HCT116 (cell line): ENCODE measurements around the gene MYEOV. TPM values are rescaled to one million over a fixed set of nuclear protein-coding genes. Genes with fewer than 3 reads are reported as not detected.
A peak's percentile ranks its signal among the peaks of the same experiment; 100 is the strongest.

Source experiments
- ATAC-seq: fragments of 200-7000 bp; cut with Tn5 transposase; 2 replicates; pipeline ENCODE4 v1.9.1; 2020; ENCODE audit warnings: mild to moderate bottlenecking, moderate library complexity
- BruUV-seq: library from RNA; stranded (reverse); fragments of 400-500 nt; replicated peaks from 2 replicates; lab custom pipeline; 2021; lab: Mats Ljungman, UMichigan
- CTCF ChIA-PET: fragments of 300-600 bp; sonication (Branson Sonifier 250); formaldehyde crosslinking; loops from one replicate; lab custom pipeline; 2021; ENCODE audit warnings: antibody characterized with exemption; lab: Charles Lee
- POLR2A ChIA-PET: fragments of 300-600, 350-600 bp; sonication (Branson Sonifier 250); formaldehyde crosslinking; loops from one replicate; lab custom pipeline; 2021; ENCODE audit warnings: antibody characterized with exemption; lab: Charles Lee
- RAD21 ChIA-PET, 2 experiments: fragments of 300-600 bp; sonication (Branson Sonifier 250); formaldehyde crosslinking; loops; one replicate each; lab custom pipeline; 2023; ENCODE audit warnings: low total read pairs in 2 of 2; ENCODE audit not compliant: uncharacterized antibody in 2 of 2, unreplicated experiment in 2 of 2, low non-redundant PET in 1 of 2; lab: Charles Lee
- DNase-seq: peaks from one replicate; pipeline ENCODE4 v3.0.0-alpha.2; 2010; ENCODE audit warnings: low read depth, low spot score
- H2AFZ ChIP-seq: fragments of 200-600 bp; shearing (Covaris generic), sonication (generic); 2 replicates; pipeline ENCODE4 v1.6.1; 2017; ENCODE audit warnings: low read depth, mixed run types, mixed read lengths, antibody characterized with exemption, low read length; ENCODE audit not compliant: poor library complexity, severe bottlenecking
- H3K27ac ChIP-seq: 2 replicates; pipeline ENCODE4 v1.5.1; 2012; ENCODE audit warnings: low read depth, low read length
- H3K27me3 ChIP-seq: fragments of 200-600 bp; sonication (generic); 2 replicates; pipeline ENCODE4 v1.6.1; 2016; ENCODE audit warnings: mixed run types, low read length, mixed read lengths; ENCODE audit not compliant: insufficient read depth
- H3K36me3 ChIP-seq, 2 experiments: fragments of 200-500 bp in 1 of 2; fragments of 200-600 bp in 1 of 2; sonication (Bioruptor generic) in 1 of 2; sonication (generic) in 1 of 2; 2 replicates each; pipeline versions ENCODE4 v1.5.1 to v1.6.1; 2014 to 2016; ENCODE audit warnings: low read length in 2 of 2, inconsistent platforms in 1 of 2, mixed read lengths in 1 of 2, mixed run types in 1 of 2; ENCODE audit not compliant: insufficient read depth in 2 of 2, control insufficient read depth in 1 of 2
- H3K4me1 ChIP-seq, 2 experiments: fragments of 200-600 bp in 1 of 2; sonication (generic) in 1 of 2; 2 replicates each; pipeline versions ENCODE4 v1.5.1 to v1.6.1; 2012 to 2017; ENCODE audit warnings: low read length in 2 of 2, inconsistent platforms in 1 of 2, mild to moderate bottlenecking in 1 of 2, mixed read lengths in 1 of 2, mixed run types in 1 of 2, moderate library complexity in 1 of 2; ENCODE audit not compliant: insufficient read depth in 2 of 2, control insufficient read depth in 1 of 2
- H3K4me2 ChIP-seq: fragments of 200-600 bp; sonication (generic); 2 replicates; pipeline ENCODE4 v1.6.1; 2017; ENCODE audit warnings: mixed run types, low read length, mixed read lengths
- H3K4me3 ChIP-seq, 2 experiments: fragments of 200-600 bp in 1 of 2; sonication (generic) in 1 of 2; replicated peaks in 1 of 2; 2 replicates each; pipeline ENCODE4 v1.5.1; 2011 to 2016; ENCODE audit warnings: low read length in 2 of 2, control low read depth in 1 of 2, low read depth in 1 of 2, mild to moderate bottlenecking in 1 of 2, mixed read lengths in 1 of 2, mixed run types in 1 of 2
- H3K79me2 ChIP-seq: fragments of 200-600 bp; sonication (generic); 2 replicates; pipeline ENCODE4 v1.6.1; 2017; ENCODE audit warnings: mild to moderate bottlenecking, mixed run types, low read length, moderate library complexity, mixed read lengths; ENCODE audit not compliant: insufficient read depth
- H3K9ac ChIP-seq: fragments of 200-600 bp; sonication (generic); 2 replicates; pipeline ENCODE4 v1.6.1; 2016; ENCODE audit warnings: low read length, mixed read lengths
- H3K9me2 ChIP-seq: fragments of 200-600 bp; sonication (generic), shearing (Covaris generic); 2 replicates; pipeline ENCODE4 v1.6.1; 2017; ENCODE audit warnings: mixed run types, mild to moderate bottlenecking, moderate library complexity; ENCODE audit not compliant: insufficient read depth
- H3K9me3 ChIP-seq, 2 experiments: fragments of 200-500 bp in 1 of 2; fragments of 200-600 bp in 1 of 2; sonication (Bioruptor generic) in 1 of 2; sonication (generic) in 1 of 2; 2 replicates each; pipeline ENCODE4 v1.6.1; 2014 to 2017; ENCODE audit warnings: low read length in 2 of 2, mixed read lengths in 2 of 2, inconsistent platforms in 1 of 2, low read depth in 1 of 2, mild to moderate bottlenecking in 1 of 2, mixed run types in 1 of 2, moderate library complexity in 1 of 2; ENCODE audit not compliant: control insufficient read depth in 1 of 2, insufficient read depth in 1 of 2
- H4K20me1 ChIP-seq: fragments of 200-600 bp; sonication (generic), shearing (Covaris generic); 2 replicates; pipeline ENCODE4 v1.6.1; 2017; ENCODE audit warnings: mixed run types, mild to moderate bottlenecking, moderate library complexity; ENCODE audit not compliant: insufficient read depth
- CEBPB ChIP-seq: IDR thresholded peaks from 2 replicates; pipeline ENCODE4 v1.6.1; 2012; ENCODE audit warnings: low read depth
- EGR1 ChIP-seq: IDR thresholded peaks from 2 replicates; pipeline ENCODE4 v1.6.1; 2012; ENCODE audit warnings: low read depth
- EZH2 ChIP-seq: fragments of 200-600 bp; sonication (generic); IDR thresholded peaks from 2 replicates; pipeline ENCODE4 v1.6.1; 2017; ENCODE audit warnings: antibody characterized with exemption, mixed run types
- EZH2phosphoT487 ChIP-seq: fragments of 200-600 bp; IDR thresholded peaks from 2 replicates; pipeline ENCODE4 v1.6.1; 2018; ENCODE audit warnings: antibody characterized with exemption, borderline replicate concordance
- FOSL1 ChIP-seq: IDR thresholded peaks from 2 replicates; pipeline ENCODE4 v1.6.1; 2012; ENCODE audit warnings: low read depth
- POLR2A ChIP-seq: IDR thresholded peaks from 2 replicates; pipeline ENCODE4 v1.7.0; 2011; ENCODE audit warnings: borderline replicate concordance; ENCODE audit not compliant: insufficient read depth, insufficient read length; ENCODE audit errors: extremely low read depth
- POLR2AphosphoS5 ChIP-seq: IDR thresholded peaks from 2 replicates; pipeline ENCODE4 v1.6.1; 2011; ENCODE audit warnings: mild to moderate bottlenecking, low read depth, low read length, moderate library complexity
- SIN3A ChIP-seq: IDR thresholded peaks from 2 replicates; pipeline ENCODE4 v1.6.1; 2012; ENCODE audit warnings: low read depth
- intact Hi-C: fragments of 100-400 bp; cut with micrococcal nuclease; formaldehyde crosslinking; loops from 2 replicates; pipeline ENCODE4 v1.10.0; 2022
- total RNA-seq: library from RNA; stranded (reverse); gene quantifications from one replicate; pipeline ENCODE4 v1.2.1, GENCODE V29; 2021; ENCODE audit not compliant: unreplicated experiment
- TF ChIP-seq, protein P1 (sequence below): IDR thresholded peaks from 2 replicates; pipeline ENCODE4 v1.6.1; 2011; ENCODE audit warnings: mild to moderate bottlenecking, low read length, moderate library complexity; ENCODE audit not compliant: insufficient replicate concordance; ENCODE audit errors: extremely low read depth
- TF ChIP-seq, protein P2 (sequence below), 3 experiments: fragments of 200-600 bp in 1 of 3; sonication (generic) in 1 of 3; IDR thresholded peaks in 2 of 3; conservative IDR thresholded peaks in 1 of 3; 2 replicates each; pipeline ENCODE4 v1.5.1; 2012 to 2017; ENCODE audit warnings: low read depth in 2 of 3, low read length in 2 of 3, antibody characterized with exemption in 1 of 3, borderline replicate concordance in 1 of 3, control low read depth in 1 of 3, mild to moderate bottlenecking in 1 of 3, mixed read lengths in 1 of 3, mixed run types in 1 of 3, moderate library complexity in 1 of 3; ENCODE audit not compliant: insufficient read depth in 1 of 3
- TF ChIP-seq, protein P3 (sequence below): IDR thresholded peaks from 2 replicates; pipeline ENCODE4 v1.6.1; 2012

MYEOV gene
- total RNA-seq, 1 experiment from 2014 or later = 135 TPM

DNA sequence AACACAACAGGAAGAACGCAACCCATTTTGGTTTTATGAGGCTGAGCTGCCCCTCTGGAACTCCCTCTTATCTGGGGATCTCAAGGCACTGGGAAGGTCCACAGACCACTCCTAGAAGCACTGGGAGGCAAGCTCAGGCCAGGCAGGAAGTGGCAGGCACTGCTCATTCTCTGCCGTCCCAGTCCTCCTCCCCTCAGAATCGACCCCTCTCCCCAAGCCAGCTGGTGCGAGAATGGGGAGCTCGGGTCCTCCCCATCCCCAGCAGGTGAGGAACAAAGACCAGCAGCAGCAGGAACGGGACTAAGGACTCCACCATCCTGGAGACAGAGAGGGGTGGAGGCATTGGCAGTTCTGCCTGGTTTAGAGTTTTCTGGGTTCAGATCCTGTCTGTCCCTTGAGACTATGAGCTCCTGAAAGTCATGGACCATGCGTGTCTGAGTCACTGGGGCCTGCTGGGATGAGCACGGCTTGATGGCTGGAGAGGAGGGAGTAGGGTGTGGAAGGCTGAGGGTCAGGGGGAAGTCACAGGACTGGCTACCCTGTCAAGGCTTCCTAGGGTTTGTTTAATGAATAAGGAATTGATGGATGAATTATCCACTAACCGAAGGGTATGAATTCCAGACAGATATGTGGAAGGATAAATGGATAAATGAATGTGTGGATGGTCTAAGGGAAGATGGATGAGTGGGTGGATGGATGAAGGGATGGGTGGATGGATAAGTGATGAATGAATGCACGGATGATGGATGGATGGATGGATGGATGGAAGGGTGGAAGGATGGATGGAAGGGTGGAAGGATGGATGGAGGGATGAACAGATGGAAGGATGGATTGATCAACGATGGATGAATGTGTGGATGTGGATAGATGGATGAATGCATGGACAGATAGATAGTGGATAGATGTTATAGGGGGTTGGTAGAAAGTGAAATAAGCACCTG is 6.4 kb downstream of the MYEOV start:
- H3K9me2 ChIP-seq = no peaks in the 10 kb centered on the region

DNA sequence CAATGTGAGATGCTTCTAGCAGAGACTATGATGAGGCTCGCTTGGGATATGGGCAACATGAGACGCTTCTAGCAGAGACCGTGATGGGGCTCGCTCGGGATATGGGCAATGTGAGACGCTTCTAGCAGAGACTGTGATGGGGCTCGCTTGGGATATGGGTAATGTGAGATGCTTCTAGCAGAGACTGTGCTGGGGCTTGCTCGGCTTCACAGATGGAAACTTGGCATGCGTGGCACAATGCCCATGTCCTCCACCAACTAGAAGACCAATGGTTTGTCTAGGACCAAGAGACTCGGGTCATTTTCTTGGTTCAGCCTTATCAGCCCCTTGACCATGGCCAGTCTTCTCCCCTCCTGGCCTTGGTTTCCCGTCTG is 7.1 kb downstream of the MYEOV start:
- Histone ChIP-seq H3K36me3 (peaks cover 0 to 4% of the 10 kb centered on the region in 2 experiments; a peak in 1 of 4 replicates), H4K20me1 (no peaks in the 10 kb centered on the region), H2AFZ (no peak overlapping the region), H3K9ac (peak overlapping the region; percentile 81), H3K9me3 (no peaks in the 10 kb centered on the region), H3K4me2 (peak overlapping the region; percentile 95), H3K79me2 (peaks cover 91% of the 10 kb centered on the region), H3K27me3 (no peaks in the 10 kb centered on the region), H3K4me3 (no peak overlapping the region; a peak in 1 of 4 replicates), H3K4me1 (peaks cover 73 to 97% of the 10 kb centered on the region in 2 experiments), H3K9me2 (no peaks in the 10 kb centered on the region), H3K27ac (peak overlapping the region; percentile 99)
- BruUV-seq = no TSS peak
- no peak for ATAC-seq
- RAD21 ChIA-PET = interaction anchor here in 1 of 2 experiments (1.3 kb wide), 1 partner anchor 370 kb away, joined by 4 read pairs; no protein-coding TSS in a partner anchor
- DNase-seq = no peak
- POLR2A ChIA-PET = no interaction called here
- CTCF ChIA-PET = no interaction called here
- intact Hi-C loops = no loop called here
- TF ChIP-seq, protein P1, sequence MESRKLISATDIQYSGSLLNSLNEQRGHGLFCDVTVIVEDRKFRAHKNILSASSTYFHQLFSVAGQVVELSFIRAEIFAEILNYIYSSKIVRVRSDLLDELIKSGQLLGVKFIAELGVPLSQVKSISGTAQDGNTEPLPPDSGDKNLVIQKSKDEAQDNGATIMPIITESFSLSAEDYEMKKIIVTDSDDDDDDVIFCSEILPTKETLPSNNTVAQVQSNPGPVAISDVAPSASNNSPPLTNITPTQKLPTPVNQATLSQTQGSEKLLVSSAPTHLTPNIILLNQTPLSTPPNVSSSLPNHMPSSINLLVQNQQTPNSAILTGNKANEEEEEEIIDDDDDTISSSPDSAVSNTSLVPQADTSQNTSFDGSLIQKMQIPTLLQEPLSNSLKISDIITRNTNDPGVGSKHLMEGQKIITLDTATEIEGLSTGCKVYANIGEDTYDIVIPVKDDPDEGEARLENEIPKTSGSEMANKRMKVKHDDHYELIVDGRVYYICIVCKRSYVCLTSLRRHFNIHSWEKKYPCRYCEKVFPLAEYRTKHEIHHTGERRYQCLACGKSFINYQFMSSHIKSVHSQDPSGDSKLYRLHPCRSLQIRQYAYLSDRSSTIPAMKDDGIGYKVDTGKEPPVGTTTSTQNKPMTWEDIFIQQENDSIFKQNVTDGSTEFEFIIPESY = no peak
- TF ChIP-seq CEBPB (no peak), EZH2 (no peak), EZH2phosphoT487 (no peak), POLR2A (no peak), SIN3A (no peak), EGR1 (no peak), FOSL1 (no peak)
- TF ChIP-seq, protein P2, sequence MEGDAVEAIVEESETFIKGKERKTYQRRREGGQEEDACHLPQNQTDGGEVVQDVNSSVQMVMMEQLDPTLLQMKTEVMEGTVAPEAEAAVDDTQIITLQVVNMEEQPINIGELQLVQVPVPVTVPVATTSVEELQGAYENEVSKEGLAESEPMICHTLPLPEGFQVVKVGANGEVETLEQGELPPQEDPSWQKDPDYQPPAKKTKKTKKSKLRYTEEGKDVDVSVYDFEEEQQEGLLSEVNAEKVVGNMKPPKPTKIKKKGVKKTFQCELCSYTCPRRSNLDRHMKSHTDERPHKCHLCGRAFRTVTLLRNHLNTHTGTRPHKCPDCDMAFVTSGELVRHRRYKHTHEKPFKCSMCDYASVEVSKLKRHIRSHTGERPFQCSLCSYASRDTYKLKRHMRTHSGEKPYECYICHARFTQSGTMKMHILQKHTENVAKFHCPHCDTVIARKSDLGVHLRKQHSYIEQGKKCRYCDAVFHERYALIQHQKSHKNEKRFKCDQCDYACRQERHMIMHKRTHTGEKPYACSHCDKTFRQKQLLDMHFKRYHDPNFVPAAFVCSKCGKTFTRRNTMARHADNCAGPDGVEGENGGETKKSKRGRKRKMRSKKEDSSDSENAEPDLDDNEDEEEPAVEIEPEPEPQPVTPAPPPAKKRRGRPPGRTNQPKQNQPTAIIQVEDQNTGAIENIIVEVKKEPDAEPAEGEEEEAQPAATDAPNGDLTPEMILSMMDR (IDR thresholded peaks at IDR 0.05 in 2 of 3, conservative IDR thresholded peaks at IDR 0.05 in 1 of 3; ENCODE audit: borderline replicate concordance in 1 of 3, insufficient read depth in 1 of 3, low read depth in 2 of 3, low read length in 2 of 3) = no peak

More for the DNA sequence above, 6.4 kb downstream of the MYEOV start:
- ChIA-PET CTCF (no interaction called here), POLR2A (interaction anchor here (1.0 to 1.9 kb wide), 2 partner anchors 339 to 344 kb away, joined by 3 to 4 read pairs; no protein-coding TSS in a partner anchor), RAD21 (no interaction called here)
- H3K27me3 ChIP-seq = no peaks in the 10 kb centered on the region
- intact Hi-C loops = no loop called here
- H3K36me3 ChIP-seq = peaks cover 0 to 10% of the 10 kb centered on the region in 2 experiments; a peak in 1 of 4 replicates
- no peak for DNase-seq
- H3K4me3 ChIP-seq = no peak overlapping the region; a peak in 1 of 4 replicates
- H4K20me1 ChIP-seq = no peaks in the 10 kb centered on the region
- TF ChIP-seq, protein P3, sequence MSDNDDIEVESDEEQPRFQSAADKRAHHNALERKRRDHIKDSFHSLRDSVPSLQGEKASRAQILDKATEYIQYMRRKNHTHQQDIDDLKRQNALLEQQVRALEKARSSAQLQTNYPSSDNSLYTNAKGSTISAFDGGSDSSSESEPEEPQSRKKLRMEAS = no peak
- no peak; the same call in 1 of the 2 replicates for TF ChIP-seq POLR2AphosphoS5
- no peak for ATAC-seq
- H3K9ac ChIP-seq = peak overlapping the region; percentile 98
- H3K4me1 ChIP-seq = peaks cover 79 to 100% of the 10 kb centered on the region in 2 experiments
- H2AFZ ChIP-seq = no peak overlapping the region
- no peaks in the 10 kb centered on the region for H3K9me3 ChIP-seq
- H3K27ac ChIP-seq = peak overlapping the region; percentile 99
- BruUV-seq = no TSS peak
- H3K4me2 ChIP-seq = peak overlapping the region; percentile 95
- peaks cover 91% of the 10 kb centered on the region for H3K79me2 ChIP-seq
